HG03064 (cell line): ENCODE measurements around the gene GOSR2.

Experiments
- ATAC-seq: cut with Tn5 transposase; IDR thresholded peaks from one replicate; pipeline ENCODE4 v1.9.1; 2021; ENCODE audit warnings: low read depth; ENCODE audit not compliant: unreplicated experiment

The GOSR2 gene

DNA sequence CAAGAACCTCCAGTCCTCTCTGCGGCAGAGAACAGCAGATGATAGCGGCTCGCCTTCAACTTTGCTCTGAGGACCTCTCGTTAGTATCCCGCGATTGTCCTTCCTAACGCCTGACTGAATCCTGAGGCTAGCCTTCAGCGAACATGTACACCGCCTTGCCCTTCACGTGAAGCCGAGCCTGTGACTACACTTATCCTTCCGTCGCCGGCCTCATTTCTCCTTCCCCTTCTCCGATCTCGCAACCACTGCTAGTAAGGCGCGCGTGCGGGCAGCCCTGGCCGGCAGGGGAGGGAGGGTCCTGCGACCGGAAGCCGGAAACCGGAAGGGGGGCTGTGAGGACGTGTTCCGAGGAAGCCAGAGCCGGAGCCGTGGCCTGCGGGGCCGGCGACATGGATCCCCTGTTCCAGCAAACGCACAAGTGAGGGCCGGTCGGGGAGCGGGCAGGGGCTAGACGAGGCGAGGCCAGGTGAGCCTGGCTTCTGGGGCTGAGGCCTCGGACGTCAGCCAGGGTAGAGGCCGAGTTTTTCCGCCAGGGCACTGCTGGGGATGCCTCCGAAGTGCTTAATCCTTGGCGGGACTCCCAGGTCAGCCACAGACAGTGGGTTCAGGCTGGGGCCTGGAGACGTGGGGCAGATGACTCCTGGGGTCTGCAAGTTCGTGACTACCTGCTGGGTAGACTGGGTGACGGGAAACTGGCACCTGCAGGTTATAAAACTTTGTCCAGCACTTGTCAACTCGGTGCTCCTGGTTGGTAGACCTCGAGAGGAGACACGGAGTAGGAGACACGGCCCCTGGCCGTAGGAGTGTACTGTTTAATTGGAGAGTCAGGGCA lies at the start of gene GOSR2:
TSS of gene GOSR2 (plus strand) at position 357 of the 832 bp plus-strand sequence. CDS start at position 390, 33 bp downstream.
- ATAC-seq: peak; percentile 71

DNA sequence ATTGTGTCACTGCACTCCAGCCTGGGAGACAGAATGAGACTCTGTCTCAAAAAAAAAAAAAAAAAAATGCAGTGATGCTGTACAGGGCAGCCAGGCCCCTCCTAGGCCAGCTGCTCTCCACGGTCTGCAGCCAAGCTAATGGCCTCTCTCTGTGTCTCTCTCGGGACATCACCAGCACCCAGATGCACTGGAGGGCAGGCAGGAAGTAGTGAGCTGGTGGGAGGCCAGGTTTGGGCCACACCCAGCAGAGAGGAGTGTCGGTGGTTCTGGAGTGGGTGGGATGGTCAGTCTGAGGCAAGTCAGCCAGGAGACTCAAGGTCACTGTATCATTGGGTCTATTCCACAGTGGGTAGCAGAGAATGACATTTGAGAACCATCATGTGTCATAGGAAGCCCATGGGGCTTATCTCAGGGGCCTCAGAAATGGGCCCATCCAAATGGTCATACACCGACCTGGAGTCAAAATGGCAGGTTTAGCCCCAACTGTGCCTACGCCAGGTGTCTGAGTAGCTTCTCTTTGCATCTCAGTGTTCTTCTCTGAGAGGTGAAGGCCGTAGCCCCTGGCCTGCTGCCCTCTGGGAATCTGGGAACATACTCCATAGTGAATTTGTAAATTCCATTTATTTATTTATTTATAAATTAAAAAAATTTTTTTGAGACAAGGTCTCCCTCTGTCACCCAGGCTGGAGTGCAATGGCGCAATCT lies 48.9 kb upstream of the GOSR2 start:
- no peak for ATAC-seq

DNA sequence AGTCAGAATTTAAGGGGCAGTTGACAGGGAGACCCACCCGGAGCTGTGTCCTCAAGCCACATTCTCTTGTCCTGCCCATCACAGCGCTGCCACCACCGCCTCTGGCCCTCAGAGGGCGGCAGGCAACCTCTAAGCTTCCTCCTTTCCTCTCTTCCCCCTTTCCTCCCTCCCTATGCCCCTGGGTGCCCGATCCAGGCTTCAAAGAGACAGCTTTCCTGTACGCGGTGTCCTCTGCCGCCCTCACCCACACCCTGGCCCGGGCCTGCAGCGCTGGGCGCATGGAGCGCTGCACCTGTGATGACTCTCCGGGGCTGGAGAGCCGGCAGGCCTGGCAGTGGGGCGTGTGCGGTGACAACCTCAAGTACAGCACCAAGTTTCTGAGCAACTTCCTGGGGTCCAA lies 48.1 kb upstream of the GOSR2 start:
- no peak for ATAC-seq

DNA sequence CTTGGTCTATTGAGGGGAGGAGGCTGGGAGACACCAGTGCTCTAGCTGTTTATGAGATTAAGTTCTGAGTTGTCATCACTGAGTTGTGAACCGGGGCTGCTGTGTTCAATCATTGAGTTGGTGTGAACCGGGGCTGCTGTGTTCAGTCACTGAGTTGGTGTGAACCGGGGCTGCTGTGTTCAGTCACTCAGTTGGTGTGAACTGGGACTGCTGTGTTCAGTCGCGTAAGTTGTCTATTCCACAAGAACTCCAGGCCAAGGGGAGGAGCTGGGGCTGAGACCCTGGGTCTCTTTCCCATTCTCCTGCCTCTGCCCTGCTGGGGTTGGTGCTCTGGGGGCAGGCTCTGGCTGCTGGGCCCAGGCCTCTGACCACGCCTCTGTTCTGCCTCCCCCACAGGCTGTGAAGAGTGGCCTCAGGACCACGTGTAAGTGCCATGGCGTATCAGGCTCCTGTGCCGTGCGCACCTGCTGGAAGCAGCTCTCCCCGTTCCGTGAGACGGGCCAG lies 47.1 kb upstream of the GOSR2 start:
- ATAC-seq: no peak

DNA sequence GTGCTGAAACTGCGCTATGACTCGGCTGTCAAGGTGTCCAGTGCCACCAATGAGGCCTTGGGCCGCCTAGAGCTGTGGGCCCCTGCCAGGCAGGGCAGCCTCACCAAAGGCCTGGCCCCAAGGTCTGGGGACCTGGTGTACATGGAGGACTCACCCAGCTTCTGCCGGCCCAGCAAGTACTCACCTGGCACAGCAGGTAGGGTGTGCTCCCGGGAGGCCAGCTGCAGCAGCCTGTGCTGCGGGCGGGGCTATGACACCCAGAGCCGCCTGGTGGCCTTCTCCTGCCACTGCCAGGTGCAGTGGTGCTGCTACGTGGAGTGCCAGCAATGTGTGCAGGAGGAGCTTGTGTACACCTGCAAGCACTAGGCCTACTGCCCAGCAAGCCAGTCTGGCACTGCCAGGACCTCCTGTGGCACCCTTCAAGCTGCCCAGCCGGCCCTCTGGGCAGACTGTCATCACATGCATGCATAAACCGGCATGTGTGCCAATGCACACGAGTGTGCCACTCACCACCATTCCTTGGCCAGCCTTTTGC lies 46.5 kb upstream of the GOSR2 start:
- ATAC-seq: no peak

DNA sequence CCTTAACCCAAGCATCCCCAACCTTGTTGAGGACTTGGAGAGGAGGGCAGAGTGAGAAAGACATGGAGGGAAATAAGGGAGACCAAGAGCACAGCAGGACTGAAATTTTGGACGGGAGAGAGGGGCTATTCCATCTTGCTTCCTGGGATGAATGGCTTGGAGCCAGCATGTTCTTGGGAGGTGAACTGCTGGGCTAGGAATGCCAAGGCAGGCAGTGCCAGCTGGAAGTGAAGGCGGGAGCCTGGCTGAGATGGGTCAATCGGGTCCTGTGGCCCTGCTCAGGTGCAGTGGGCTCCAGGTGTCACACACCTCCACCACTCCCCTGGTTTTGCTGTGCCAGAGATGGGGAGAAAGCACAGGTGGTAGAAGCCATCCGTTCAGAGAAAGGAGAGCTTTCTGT lies 46.0 kb upstream of the GOSR2 start:
- ATAC-seq: no peak

DNA sequence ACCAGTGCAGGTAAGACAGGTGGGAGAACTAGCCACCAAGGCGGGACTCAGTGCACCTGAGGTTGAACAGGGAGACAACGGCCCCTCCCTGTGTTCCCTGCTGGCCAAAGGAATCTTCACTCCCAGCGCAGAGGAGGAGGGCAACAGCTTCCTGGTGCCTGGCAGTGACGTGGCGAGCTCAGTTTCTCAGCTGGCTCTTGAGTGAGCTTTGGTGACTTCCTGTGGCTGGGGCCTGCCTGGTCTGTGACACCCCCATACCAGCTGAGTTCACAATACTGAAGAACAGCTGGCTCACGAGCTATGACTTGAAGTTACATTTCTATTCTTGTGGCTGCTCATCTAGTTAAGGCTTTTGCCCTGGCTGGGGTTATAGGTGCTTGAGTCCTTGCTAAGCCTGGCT lies 45.5 kb upstream of the GOSR2 start:
- ATAC-seq: no peak

DNA sequence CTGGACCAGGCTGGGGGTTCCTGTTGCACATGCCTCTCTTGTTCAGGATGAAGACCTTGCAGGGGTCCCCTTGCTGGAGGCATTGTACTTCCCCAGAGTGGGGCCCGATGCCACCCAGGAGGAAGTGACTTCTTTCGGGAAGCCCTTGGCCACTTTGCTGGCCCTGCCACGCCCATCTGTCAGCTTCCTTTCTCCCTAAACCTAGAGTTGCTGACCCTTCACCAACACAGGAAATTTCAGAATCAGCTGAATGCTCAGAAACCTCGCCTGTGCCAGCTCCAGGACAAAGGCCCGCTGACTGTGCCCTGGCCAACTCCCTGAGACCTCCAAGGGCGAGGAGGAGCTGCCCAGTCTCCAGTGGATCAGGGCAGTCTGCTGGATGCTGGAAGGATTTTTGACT lies 44.9 kb upstream of the GOSR2 start:
- ATAC-seq: no peak

DNA sequence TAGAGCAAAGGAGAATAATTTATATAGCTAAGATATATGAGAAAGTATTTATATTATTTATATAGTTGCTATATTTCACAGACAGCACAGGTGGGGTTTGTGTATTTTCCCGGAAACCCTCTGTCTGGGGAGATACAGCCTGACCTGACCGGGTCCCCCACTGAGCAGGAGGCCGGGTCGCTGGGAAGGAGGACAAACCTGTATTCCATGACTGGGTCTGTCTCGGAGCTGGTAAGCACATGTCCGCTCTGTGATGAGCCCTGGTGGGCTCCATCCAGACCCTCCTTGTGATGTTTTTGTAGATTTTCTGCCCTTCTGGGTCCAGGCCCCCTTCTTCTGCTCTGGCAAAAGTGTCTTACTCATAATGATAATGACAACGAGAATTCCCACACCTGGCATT lies 43.9 kb upstream of the GOSR2 start:
- ATAC-seq: no peak

DNA sequence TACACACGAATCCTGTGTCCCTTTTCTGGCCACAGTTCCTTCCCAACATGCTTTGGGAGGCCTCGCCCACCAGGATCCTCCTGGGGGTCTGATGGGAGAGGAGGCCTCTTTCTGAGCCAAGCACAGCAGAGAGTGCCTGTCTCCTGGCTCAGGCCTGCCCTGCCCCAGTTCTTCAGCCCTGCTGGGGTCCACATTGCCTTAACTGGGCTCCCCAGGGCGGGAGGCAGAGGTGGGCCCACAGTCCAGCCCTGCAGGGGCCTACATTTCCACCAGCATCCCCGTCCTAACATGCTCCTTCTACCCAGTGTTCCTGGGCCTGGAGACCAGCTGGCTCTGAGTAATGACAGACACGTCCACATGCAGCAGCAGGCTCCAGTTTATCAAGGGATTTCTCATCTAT lies 41.9 kb upstream of the GOSR2 start:
- ATAC-seq: no peak

DNA sequence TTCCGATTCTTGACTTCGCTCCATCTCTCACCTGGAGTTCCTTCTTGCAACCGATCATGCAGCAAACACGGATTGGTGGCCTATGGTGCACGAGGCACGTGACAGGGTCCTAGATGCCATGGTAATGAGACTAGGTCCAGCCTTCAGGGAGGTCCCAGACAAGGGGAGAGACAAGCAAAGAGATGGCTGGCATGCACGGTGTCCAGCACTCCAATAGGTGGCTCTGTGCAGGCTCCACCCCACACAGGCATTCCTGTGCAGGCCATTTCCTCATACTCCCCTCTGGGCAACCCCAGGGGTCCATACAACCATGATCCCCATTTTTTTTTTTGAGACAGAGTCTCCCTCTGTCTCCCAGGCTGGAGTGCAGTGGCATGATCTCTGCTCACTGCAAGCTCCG lies 40.3 kb upstream of the GOSR2 start:
- ATAC-seq: no peak

DNA sequence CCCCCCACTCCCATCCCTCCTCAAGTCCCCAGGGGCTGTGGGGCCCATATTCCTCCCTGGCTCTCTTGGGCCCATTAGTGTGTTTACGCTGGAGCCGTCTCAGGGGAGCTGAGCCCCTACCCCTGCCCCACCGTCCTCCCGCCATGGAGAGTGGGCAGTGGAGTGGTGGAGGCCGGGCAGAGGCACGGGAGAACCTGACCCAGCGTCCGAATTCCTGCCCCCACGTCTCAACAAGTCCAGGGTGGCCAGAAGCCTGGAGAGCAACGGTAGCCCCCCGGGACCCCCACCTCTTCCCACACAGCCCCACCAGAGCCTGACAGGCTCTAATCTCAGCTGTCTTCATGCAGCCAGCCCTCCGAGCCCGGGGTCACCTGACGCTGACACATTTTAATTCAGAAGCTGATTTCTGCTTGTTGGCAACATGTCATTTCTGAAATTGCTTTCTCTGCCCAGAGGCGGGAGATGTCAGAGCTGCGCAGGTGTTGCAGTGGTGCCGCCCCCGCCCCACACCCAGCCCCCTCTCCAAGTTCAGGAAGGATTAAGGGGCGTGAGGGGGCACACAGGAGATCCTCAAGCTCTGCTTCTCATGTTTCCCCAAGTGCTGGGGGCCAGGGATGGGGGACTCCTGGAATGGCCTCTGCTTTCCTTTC lies 39.0 kb upstream of the GOSR2 start:
- ATAC-seq: no peak

DNA sequence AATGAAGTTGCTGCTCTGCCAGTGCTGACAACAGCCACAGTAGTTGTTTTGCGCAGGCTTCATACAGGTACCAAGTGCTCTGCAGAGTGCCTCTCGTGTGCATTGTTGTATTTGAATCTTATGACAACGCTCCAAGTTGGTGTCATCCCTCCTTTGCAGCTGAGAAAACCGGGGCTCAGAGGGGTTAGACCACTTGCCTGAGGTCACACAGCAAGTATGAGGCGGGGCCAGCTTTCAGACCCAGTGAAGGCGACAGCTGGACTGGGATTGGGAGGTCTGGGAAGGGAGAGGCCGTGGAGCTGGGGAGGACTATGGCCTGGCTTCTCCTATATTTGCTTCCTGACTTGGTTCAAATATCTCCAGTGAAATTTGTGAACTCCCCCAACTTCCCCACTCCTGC lies 38.4 kb upstream of the GOSR2 start:
- no peak for ATAC-seq

DNA sequence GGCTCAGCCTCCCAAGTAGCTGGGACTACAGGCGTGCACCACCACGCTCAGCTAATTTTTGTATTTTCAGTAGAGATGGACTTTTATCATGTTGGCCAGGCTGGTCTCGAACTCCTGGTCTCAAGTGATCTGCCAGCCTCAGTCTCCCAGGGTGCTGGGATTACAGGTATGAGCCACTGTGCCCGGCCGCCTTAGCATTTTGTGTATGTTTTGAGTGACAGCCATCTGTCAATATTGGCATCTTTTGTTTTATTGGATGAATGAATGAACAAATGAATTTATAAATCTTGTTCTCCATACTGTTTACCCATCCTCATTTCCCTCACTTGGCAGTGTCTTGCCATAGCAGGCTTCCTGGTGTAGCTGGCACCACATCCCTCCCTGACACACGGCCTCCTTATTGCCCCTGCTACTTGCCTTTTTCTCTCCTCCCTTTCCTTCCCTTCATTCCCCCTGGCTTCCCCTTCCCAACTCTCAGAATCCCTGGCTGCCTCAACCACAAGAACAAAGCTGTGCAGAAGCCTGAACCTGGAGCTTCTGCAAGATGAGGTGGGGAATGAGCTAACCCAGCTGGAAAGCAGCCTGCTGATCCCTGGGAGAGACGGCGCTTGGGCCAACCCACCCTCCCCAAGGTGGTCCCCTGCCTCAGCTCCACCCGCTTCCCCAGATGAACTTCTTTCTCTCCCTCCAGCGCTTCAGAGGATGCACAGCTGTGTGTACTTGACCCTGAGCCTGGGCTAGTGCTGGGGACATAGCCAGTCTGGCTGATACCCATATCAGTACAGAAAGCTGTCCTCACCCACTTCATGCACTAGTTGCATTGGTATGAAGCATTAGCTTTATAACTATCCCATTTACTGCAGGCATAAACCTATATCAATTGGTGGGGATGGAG lies 37.3 kb upstream of the GOSR2 start:
- ATAC-seq: no peak

DNA sequence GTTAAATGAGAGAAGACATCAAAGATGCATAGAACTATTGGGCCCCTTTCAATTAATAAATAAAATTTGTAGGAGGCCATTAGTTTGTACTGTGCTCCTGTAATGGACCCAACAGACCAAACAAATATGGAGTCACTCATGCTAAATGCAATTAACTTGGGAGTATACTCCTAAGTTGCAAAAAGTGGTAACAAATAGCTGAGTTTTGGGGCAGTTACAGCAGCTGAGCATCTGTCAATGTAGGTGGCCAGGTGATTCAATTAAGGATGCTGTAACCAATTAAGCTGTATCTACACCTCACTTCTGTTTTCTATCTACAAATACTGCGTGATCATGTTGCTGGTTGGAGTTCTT lies 36.7 kb upstream of the GOSR2 start:
- no peak for ATAC-seq

DNA sequence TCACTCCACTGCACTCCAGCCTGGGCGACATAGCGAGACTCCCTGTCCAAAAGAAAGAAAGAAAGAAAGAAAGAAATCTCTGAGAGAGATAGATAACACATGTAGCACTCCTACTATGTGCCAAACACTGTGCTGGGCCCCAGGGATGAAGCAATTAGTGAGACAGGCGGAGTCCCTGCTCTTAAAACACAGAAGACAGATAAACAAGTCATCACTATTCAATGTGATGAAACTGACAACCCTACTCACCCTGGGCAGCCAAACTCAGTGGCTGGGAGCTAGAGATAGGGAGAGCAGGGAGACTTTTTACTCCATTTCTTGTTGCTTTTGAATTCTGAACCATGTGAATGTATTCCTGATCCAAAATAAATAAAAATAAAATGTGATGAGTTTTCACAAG lies 35.2 kb upstream of the GOSR2 start:
- ATAC-seq: no peak

DNA sequence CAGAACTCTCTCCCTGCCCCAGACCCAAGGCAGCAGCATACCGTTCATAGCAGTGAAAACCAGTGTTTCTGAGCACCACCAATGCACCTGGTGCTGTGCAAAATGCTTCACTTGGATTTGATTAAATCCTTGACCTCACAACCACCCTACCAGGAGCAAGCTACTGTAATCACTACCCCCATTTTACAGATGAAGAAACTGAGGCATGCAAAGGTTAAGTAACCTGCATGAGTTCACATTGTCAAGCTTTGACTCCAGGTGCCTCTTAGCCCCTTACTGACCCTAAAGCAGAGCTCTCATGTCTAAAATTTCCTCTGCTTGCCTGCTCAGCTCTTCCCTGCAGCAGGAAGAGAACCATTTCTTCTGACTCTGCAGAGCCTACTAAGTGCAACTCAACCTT lies 34.2 kb upstream of the GOSR2 start:
- ATAC-seq: no peak

DNA sequence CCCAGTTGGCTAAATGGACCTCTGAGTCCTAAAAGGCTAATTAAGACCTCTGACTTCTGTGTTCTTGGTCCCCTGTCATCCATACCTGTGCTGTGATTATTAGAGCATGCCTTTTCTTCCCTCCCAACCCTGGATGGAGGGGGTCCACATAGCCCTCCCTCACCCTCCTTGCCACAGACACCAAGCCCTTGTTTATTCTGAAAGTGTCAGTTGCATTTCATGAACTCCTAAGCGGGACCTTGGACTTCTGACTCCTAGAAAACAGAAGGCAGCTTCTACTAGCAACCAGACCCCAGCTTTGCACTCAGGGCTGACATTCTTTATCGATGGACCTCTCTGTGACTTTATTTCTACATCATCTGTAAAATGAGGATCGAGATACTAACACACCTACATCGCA lies 33.4 kb upstream of the GOSR2 start:
- ATAC-seq: no peak

DNA sequence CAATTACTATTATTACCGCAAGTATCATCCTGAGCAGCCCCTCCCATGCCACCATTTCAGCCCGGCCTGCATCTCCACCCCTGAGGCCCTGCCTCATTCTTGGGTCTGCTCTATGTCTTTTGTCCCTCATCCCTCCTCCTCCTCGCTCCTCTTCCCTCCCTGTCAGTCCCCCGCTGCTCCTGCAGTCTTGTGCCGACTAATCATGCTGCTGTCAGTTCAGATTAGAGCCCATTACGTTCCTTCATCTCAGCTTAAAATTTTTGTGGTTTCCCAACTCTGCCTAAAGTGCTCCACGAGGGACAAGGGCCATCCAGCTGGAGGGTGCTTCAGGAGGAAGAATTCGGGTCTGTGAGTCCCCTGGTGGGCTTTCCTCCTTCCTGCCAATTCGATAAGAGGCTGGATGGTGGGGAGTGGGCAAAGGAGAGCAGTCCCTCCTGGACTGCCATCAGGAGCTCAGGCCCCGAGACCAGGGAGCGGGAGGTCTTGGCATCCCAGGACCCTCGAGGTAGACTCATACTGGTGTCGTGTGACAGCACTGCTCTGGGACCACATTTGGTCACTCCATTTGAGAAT lies 32.9 kb upstream of the GOSR2 start:
- no peak for ATAC-seq

DNA sequence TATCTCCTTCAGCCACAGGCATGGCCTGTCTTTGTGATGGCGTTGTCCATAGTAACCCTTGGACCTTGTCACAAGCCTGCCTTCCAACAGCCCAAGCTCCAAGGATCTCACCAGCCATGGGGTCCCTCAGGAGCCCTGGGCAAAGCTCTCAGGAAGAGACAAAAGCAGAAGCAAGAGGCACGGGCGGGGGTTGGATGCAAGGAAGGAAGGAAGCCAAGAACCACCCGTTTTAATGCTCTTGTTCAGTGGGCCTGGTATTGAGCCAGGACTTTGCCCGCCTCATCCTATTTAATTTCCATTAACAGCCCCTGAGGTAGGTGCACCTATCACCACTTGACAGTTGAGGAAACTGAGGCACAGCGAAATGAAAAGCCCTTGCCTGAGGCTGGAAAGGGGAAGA lies 32.3 kb upstream of the GOSR2 start:
- no peak for ATAC-seq
